Muscle of arm (tissue), 12 donors: ENCODE results near the gene DUSP23. TPM values are rescaled to one million over a fixed set of nuclear protein-coding genes. Genes with fewer than 3 reads are reported as not detected.

Experiments used
- DNase-seq: peaks from one replicate; pipeline ENCODE4 v3.0.0-alpha.2; 2013
- polyA plus RNA-seq, 12 donors: library from polyadenylated mRNA; unstranded; fragments of 120-200 nt; gene quantifications; one replicate each; pipeline ENCODE4 v1.2.1, GENCODE V29; 2013; ENCODE audit not compliant: insufficient read length in 12 of 12

The DUSP23 gene
- polyA plus RNA-seq, 12 donors: 4.9 to 25.6 (median 6.0) TPM; not detected in 1

DNA sequence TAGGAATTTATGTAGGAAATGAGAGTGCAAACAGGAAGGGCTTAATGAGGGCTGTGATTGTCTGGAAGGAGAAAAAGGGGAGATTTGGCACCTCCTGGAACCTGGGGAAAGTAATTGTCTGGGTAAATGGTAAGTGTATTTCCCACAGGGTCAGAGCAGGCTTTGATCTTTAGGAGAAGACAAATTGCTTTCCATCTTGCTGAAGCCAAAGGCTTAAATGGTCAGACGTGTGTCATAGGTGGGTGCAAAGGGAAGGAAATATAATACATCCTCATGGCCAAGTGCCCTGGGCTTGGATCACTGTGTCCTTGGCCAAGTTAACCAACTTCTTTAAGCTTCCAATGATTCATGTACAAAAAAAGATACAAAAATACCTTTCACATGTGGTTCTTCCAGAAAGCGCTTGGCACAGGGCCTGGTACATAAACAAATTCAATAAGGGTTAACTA, 1.3 kb upstream of the DUSP23 start:
- DNase-seq: no peak

DNA sequence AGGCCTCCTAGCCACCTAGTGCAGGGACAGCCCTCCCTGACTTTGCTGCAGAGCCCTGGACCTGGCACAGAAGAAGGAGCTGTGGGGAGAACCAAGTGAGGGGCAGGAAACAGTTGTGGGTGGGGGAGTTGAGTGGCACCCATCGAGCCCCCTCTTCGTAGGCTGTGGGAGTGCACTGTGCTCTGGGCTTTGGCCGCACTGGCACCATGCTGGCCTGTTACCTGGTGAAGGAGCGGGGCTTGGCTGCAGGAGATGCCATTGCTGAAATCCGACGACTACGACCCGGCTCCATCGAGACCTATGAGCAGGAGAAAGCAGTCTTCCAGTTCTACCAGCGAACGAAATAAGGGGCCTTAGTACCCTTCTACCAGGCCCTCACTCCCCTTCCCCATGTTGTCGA, 1.2 kb downstream of the DUSP23 start:
- DNase-seq: no peak

- DNase-seq: no peak
Observed at GRCh38 chr1:159783724-159784123, 3.0 kb downstream of the DUSP23 start.

DNA sequence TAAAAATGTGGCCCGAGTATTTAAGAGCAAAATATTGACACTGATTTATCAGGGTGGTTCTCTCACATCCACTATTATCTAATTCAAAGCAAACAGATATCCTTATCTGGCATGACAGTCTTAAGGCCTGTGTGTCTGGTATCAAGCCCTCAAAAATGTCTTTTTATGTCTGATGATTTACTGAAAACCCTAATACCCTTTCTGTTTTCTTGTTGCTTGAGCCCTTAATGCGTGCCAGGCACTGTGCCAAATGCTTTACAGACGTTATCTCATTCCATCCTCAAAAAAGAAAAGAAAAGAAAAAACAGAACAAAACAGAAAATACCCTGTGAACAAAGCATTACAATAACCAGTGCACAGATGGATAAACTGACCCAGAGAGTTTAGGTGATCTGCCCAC, 5.7 kb downstream of the DUSP23 start:
- no peak for DNase-seq

GRCh38 chr1:159786966-159787365, 6.2 kb downstream of the DUSP23 start:
- no peak for DNase-seq

- no peak for DNase-seq
Observed at GRCh38 chr1:159790237-159790917, 9.6 kb downstream of the DUSP23 start.

DNA sequence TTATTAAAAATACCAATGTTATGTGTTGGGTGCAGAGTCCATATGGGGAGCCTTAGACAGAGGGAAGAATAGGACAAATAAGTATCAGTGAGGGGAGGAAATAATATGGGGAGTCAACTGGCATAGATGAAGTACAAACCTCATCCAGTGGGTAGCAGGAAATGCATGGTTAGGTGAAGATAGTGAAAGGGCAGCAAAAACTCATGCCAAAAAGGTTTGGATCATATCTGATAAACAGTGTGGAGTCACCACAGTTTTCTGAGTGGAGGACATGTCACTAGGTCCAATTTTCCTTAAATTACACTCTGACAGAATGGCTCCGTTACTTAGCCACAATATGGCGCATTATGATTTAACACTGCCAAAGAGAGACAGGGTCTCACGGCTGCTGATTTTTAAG, 10.3 kb downstream of the DUSP23 start:
- DNase-seq: no peak

- DNase-seq: no peak
Observed at GRCh38 chr1:159791461-159791860, 10.7 kb downstream of the DUSP23 start.

- DNase-seq: no peak
Observed at GRCh38 chr1:159795534-159795933, 14.8 kb downstream of the DUSP23 start.

GRCh38 chr1:159798893-159799292, 18.1 kb downstream of the DUSP23 start:
- DNase-seq: peak; percentile 59

GRCh38 chr1:159799446-159799985, 18.8 kb downstream of the DUSP23 start:
- DNase-seq: no peak

DNA sequence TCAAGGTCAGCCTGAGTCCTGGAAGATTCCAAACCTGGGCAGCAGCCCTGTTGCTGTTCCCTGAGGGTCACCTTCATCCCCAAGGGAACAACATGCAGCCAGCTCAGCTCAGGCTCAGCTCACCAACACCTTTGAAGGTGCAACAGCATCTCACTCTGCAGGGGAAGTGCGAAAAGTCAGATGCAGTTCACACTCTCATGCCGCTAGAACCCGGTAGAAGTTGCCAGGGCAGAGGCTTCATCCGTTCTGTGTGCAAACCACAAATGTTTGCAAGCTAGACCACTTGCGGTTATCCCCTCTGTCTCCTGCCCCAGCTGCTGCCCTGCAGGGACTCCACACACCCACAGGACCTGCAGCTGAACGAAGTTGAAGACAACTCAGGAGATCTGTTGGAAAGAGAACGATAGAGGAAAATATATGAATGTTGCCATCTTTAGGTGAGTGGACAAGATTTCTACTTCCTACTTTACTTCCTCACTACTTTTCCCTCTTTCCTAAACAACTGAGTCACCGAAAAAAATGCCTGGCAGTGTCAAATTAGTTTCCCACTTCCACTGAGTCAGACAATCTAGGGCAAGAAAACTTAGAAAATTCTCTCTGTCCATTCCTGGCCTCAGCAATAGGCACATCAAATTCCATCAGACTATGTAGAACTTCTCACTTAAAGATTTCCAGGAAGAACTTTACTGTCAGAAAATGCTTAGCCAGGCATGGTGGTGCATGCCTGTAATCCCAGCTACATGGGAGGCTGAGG, 19.6 kb downstream of the DUSP23 start:
- DNase-seq: no peak

GRCh38 chr1:159802111-159802510, 21.3 kb downstream of the DUSP23 start, which contains the start of gene FCRL6:
FCRL6 (plus strand) TSS chr1:159802360; CDS start chr1:159802425, 65 bp downstream.
- no peak for DNase-seq

DNA sequence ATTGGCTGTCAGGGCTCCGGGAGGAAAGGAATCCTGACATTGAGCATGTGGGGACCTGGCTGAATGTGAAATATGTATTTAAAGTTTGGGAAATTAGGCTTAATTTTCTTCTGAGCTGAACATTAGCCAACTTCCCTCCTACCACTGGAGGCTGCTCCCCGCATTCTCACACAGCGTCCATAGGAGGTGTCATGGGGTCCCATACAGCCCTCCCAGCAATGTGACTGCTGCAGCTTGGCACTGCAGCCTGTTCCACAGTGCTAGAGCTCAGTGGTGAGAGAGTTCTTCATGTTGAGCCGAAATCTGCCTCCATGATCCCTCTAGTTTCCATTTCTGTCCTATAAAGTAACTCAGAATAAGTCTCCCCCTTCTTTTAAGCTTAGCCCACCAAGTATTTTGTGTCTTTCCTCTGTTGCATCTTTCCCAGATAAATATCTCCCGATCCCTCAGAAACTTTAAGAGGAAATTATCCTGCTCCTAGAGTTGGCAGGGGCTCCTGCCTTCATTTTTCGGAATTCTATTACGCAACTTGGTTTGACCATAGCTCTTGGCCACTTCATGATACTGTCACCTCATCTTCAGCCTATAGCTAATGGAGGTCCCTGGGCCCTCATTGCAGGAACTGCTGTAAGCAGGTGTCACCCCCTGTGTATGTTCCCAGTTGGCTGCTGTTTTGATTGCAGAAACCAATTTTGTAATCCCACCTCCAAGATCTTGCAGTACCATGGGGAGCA, 23.4 kb downstream of the DUSP23 start:
- DNase-seq: no peak

GRCh38 chr1:159804924-159805323, 24.2 kb downstream of the DUSP23 start:
- DNase-seq: no peak

DNA sequence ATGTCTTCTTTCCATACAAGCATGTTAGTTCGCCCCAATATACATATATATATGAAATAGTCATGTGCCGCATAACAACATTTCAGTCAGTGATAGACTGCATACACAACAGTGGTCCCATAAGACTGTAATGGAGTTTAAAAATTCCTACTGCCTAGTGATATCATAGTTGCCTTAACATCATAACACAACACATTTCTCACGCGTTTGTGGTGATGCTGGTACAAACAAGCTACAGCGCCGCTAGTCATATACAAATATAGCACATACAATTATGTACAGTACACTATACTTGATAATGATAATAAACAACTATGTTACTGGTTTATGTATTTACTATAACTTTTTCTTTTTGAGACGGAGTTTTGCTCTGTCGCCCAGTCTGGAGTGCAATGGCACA, 35.2 kb downstream of the DUSP23 start:
- DNase-seq: no peak

- DNase-seq: no peak
Observed at GRCh38 chr1:159817276-159818041, 36.7 kb downstream of the DUSP23 start.

GRCh38 chr1:159821171-159821867, 40.6 kb downstream of the DUSP23 start:
- peak; percentile 33 for DNase-seq

- no peak for DNase-seq
Observed at GRCh38 chr1:159823406-159823805, 42.6 kb downstream of the DUSP23 start.

- DNase-seq: no peak
Observed at GRCh38 chr1:159825564-159825963, 44.8 kb downstream of the DUSP23 start.
